DND-41 (cell line): Measurements from ENCODE around the gene ME2.

ENCODE experiments used
- CTCF ChIP-seq: IDR thresholded peaks from 2 replicates; pipeline ENCODE4 v1.5.1; 2012; ENCODE audit warnings: borderline replicate concordance, low read length, moderate library complexity, mild to moderate bottlenecking; ENCODE audit not compliant: poor library complexity, severe bottlenecking; ENCODE audit errors: extremely low read depth
- EZH2 ChIP-seq: IDR thresholded peaks from 3 replicates; pipeline ENCODE4 v1.6.1; 2012; ENCODE audit warnings: borderline replicate concordance, low read depth, mild to moderate bottlenecking, moderate library complexity, low read length, inconsistent platforms; ENCODE audit not compliant: severe bottlenecking

- TF ChIP-seq CTCF: no peak
- TF ChIP-seq EZH2: no peak
Observed at GRCh38 chr18:50902797-50903196, 23.9 kb downstream of the ME2 start.
